Measurements from ENCODE around the gene PIK3R5.

Gene PIK3R5

GRCh38 chr17:8924595-8924994 is 40.9 kb downstream of the PIK3R5 start:
- no peak for DNase-seq (ENCODE audit: low spot score)

GRCh38 chr17:8923762-8924161 is 41.7 kb downstream of the PIK3R5 start:
- DNase-seq (ENCODE audit: low spot score), result no peak

GRCh38 chr17:8922928-8923327 is 42.6 kb downstream of the PIK3R5 start:
- peak; percentile 53 for DNase-seq (ENCODE audit: low spot score)

GRCh38 chr17:8922451-8922850 is 43.1 kb downstream of the PIK3R5 start:
- peak; percentile 59 for DNase-seq (ENCODE audit: low spot score)

- DNase-seq (ENCODE audit: low spot score), result no peak
Measured at GRCh38 chr17:8921147-8921546, 44.4 kb downstream of the PIK3R5 start.

- no peak for DNase-seq (ENCODE audit: low spot score)
Measured at GRCh38 chr17:8918807-8919465, 46.6 kb downstream of the PIK3R5 start.

GRCh38 chr17:8916466-8916865 is 49.0 kb downstream of the PIK3R5 start:
- peak; percentile 29 for DNase-seq (ENCODE audit: low spot score)

- DNase-seq (ENCODE audit: low spot score), result no peak
Measured at GRCh38 chr17:8914554-8914953, 51.0 kb downstream of the PIK3R5 start.

- DNase-seq (ENCODE audit: low spot score), result no peak
Measured at GRCh38 chr17:8913879-8914278, 51.6 kb downstream of the PIK3R5 start.

GRCh38 chr17:8913091-8913490 is 52.4 kb downstream of the PIK3R5 start:
- DNase-seq (ENCODE audit: low spot score), result no peak

GRCh38 chr17:8912084-8912981 is 53.2 kb downstream of the PIK3R5 start:
- no peak for DNase-seq (ENCODE audit: low spot score)

GRCh38 chr17:8910969-8911604 is 54.4 kb downstream of the PIK3R5 start:
- DNase-seq (ENCODE audit: low spot score), result no peak

- peak; percentile 33 for DNase-seq (ENCODE audit: low spot score)
Measured at GRCh38 chr17:8909586-8910270, 55.8 kb downstream of the PIK3R5 start.

GRCh38 chr17:8905331-8905730 is 60.2 kb downstream of the PIK3R5 start:
- DNase-seq (ENCODE audit: low spot score), result no peak

GRCh38 chr17:8904686-8905085 is 60.8 kb downstream of the PIK3R5 start:
- no peak for DNase-seq (ENCODE audit: low spot score)

GRCh38 chr17:8904201-8904600 is 61.3 kb downstream of the PIK3R5 start:
- no peak for DNase-seq (ENCODE audit: low spot score)

GRCh38 chr17:8900626-8901585 is 64.6 kb downstream of the PIK3R5 start:
- DNase-seq (ENCODE audit: low spot score), result no peak

GRCh38 chr17:8900207-8900606 is 65.3 kb downstream of the PIK3R5 start:
- no peak for DNase-seq (ENCODE audit: low spot score)

- DNase-seq (ENCODE audit: low spot score), result no peak
Measured at GRCh38 chr17:8898636-8899035, 66.9 kb downstream of the PIK3R5 start.

- DNase-seq (ENCODE audit: low spot score), result no peak
Measured at GRCh38 chr17:8898126-8898525, 67.4 kb downstream of the PIK3R5 start.
